Myometrial cell (primary cell): Measurements from ENCODE around the gene TMEM63A. TPM values are rescaled to one million over a fixed set of nuclear protein-coding genes. Genes with fewer than 3 reads are reported as not detected.

ENCODE experiments used
- total RNA-seq: library from RNA; depleted of rRNA; stranded (reverse); fragments of >200 nt; gene quantifications from 2 replicates; pipeline ENCODE4 v1.2.3, GENCODE V29; 2015

The TMEM63A gene
- 9.2 and 16.7 TPM in 2 replicates for total RNA-seq

DNA sequence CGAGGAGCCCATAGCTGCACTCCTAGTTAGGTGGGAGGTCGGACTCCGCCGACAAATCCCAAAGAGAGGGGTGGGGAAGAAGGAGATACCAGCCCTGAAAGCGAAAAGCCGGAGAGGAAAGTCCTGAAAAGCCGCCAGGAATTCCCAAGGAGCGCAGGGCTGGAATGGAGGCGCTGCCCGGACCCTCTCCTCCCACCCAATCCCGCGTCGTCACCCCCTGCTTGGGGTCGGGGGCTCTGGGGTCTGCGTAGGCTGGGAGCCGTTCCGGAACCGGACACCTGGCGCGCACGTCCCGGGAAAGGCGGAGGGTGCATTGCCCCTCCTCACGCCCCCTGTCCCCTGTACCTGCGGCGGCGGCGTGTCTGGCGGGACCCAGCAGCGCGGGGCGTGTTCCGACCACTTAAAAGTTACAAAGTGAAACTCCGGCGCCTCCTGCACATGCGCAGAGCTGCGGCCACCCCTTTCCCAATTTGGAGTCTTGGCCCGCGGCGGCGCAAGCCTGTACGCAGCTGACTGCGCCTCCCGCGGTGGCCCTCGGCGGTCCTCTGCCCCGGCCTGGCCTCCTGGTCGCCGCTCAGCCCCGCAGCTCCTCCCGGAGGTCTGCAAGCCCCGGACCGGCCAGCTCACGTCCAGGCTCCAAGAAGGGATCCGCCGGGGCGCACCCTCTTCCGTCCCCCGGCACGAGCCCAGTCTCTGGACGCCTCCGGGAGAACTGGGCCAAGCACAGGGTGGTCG lies at the start of gene TMEM63A:
TSS of gene TMEM63A (minus strand) at position 422 of the 735 bp plus-strand sequence. CDS start 4,800 bp downstream, outside the sequence.

DNA sequence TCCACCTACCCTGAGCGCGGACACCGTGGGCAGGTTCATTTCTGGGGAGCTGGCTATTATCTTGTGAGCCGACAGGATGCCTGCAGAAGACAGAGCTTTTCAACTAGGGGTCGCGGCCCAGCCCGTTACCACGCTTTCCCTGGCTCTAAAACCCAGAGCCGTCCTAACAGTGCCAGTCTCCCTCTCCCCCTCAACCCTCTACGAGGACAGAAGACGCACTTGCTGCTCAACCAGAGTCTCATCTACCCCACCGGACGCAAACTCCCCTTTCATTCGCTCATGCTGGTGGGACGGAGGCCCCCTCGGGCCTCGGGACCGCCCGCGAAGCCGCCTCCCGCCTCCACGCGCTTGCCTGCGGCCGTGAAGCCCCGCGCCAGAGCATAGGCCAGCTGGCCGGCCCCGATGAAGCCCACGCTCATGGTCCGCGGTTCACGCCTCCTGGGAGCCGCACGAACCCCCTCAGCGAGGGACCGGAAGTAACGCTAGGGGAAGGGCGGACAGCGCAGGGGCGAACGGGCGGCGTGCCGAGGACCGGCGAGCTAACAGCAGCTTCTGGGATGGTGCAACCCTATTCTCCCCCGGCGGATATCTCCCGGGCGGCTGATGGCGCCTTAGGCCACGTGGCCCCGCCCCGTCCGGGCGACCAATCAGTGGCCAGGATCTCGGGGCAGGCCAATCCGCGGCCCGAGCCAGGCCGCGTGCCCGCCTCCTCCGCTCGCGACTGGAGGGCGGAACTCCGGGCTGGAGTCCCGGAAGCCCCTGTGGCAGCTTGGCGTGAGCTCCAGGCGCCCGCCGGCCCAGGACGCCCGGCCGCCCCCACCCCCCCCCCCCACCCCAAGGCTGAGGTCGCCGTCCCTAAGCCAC lies 41.7 kb upstream of the TMEM63A start, which contains the start of gene PYCR2:
TSS of gene PYCR2 (minus strand) at position 559 of the 864 bp plus-strand sequence. CDS start at position 419, 140 bp downstream.

DNA sequence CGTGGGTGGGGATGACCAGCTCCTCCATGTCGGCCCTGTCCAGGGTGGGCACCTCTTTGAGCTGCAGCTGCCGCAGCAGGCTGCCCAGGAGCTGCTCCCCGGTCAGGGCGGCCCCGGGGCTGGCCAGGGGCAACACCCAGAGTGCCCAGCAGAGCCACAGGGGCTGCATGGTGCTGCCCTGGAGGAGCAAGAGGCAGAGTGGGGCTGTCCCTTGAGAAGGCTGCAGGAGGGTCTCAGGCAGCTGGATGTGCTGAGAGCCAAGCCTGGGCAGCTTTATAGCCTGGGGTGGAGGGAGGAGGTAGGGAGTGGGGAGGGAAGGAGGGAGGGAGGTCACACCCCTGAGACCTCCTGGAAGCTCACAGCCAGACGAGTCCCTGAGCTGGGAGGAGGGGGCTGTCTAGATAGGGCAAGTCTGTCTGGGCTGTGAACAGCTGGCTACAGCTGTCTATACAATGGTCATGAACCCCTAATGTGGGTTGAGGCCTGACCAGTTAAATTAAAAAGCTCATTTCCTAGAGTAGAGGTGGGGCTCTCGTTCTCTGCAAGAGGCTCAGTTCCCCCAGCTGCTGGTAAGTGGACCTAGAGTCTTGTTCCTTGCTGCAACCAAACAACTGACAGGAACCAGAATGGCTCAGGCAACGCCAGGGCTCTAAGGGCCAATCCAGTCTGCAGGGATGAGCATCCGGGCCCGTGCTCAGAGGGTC lies 6.9 kb upstream of the TMEM63A start, which contains the start of gene LEFTY1:
TSS of gene LEFTY1 (minus strand) at position 249 of the 704 bp plus-strand sequence. CDS start at position 169, 80 bp downstream.

DNA sequence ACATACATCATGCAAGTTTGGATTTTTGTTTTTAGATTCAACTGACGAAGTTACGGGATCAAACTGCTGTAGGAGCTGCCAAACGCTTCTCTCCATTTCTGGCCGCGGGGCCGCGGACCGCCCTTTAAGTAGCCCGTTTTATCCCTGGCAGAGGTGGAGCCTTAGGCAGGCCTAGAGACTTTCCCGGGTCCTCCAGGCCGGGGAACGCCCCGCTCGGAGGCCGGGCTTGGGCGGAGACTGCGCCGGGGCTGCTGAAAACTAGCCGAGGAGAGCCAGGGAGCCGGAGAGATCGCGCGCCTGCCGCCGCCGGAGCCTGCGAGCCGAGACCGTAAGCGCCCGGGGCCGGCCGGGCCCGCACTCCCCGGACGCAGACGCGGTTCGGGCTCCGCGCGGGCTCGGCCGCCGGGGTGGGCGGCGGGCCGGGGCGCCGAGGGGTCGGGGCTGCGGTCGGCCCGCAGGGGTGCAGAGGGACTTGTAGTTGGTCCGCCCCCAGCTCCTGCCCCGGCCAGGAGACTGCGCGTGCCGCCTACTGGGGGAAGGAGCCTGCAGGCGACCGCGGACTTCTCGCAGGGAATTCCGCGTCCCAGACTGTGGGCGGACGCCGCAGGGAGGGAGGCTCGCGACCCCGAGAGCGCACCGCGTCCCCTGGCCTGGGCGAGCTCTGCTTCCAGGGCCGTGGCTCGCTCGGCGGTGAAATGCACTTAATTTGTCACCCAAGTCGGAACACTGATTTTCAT lies 72.2 kb downstream of the TMEM63A start, which contains the start of gene EPHX1:
TSS of gene EPHX1 (plus strand) at position 283 of the 737 bp plus-strand sequence. CDS start 18,606 bp downstream, outside the sequence.

Other genes starting within 250 kb of the TMEM63A start
- gene ENAH, start 229.3 kb downstream of the TMEM63A start, total RNA-seq: 29.7 and 38.6 TPM in 2 replicates
- gene SRP9, start 104.6 kb downstream of the TMEM63A start, total RNA-seq: 317 and 359 TPM in 2 replicates
- 21.6 and 38.1 TPM in 2 replicates for gene EPHX1, start 72.3 kb downstream of the TMEM63A start, total RNA-seq
- gene LEFTY1, start 6.8 kb upstream of the TMEM63A start, total RNA-seq: not detected in 2 replicates
- 47.5 and 53.9 TPM in 2 replicates for gene PYCR2, start 41.9 kb upstream of the TMEM63A start, total RNA-seq
- gene LEFTY2, start 58.8 kb upstream of the TMEM63A start, total RNA-seq: not detected in 2 replicates
- 10.4 and 12.9 TPM in 2 replicates for gene SDE2, start 117.0 kb upstream of the TMEM63A start, total RNA-seq
- gene H3-3A, start 180.3 kb upstream of the TMEM63A start, total RNA-seq: 226 and 247 TPM in 2 replicates